ENCODE results near the gene TEP1. TPM values are rescaled to one million over a fixed set of nuclear protein-coding genes. Genes with fewer than 3 reads are reported as not detected.

The TEP1 gene
- total RNA-seq, 2 donors from 2014 or later, result 53.7 to 71.3 TPM

DNA sequence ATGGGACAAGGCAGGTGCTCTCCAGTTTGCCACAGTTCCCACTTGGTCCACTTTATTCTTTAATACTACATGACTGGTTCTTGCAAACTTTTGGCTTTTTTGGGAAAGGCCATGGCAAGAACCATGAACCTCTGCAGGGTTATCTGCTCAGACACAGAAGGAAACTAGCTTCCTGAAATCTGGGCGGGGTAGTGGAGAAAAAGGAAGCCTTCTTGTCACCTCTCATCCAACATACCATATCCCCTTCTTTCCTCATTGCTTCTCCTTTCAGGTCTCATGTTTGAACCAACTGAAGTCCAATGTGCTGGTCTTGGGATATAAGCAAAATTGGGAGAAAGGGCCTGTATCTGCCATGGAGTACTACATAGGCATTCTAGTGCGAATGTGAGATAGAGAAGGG lies 28.2 kb upstream of the TEP1 start:
- Histone ChIP-seq H3K9ac (ENCODE audit: low read depth in 2 of 2, low read length in 2 of 2) (no peak overlapping the region), H3K4me3 (no peak overlapping the region), H3K36me3 (no peaks in the 10 kb centered on the region), H3K27ac (no peak overlapping the region), H3K27me3 (no peaks in the 10 kb centered on the region), H3K9me3 (no peaks in the 10 kb centered on the region), H3K4me1 (no peaks in the 10 kb centered on the region)
- no peak for TF ChIP-seq CTCF (IDR thresholded peaks at IDR 0.05)
- intact Hi-C loops (cut with DNase I), result no loop called here
- DNase-seq, result no peak

DNA sequence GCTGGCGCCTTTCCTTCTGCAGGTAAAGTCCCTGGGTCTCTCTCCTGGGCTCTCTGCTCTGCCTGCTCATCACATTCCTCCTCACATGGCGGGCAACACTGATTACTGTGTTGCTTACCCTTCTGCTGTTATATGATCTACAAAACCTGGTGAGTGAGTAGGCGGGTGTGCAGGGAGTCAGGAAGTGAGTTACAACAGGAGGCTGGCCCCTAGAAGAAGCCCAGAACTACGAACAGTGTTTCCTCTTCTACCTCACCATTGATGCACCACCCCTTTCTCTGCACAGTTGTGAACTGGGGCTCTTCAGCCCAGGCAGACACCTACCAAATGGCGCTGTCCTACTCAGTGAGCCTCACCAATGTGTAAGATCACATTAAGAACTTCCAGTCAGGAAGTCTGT lies 27.6 kb upstream of the TEP1 start:
- TF ChIP-seq CTCF (IDR thresholded peaks at IDR 0.05), result no peak
- H3K4me3 ChIP-seq, result no peak overlapping the region
- H3K27ac ChIP-seq, result no peak overlapping the region
- H3K9me3 ChIP-seq, result no peaks in the 10 kb centered on the region
- DNase-seq, result no peak
- intact Hi-C loops (cut with DNase I), result no loop called here
- no peaks in the 10 kb centered on the region for H3K27me3 ChIP-seq
- no peaks in the 10 kb centered on the region for H3K36me3 ChIP-seq
- H3K9ac ChIP-seq (ENCODE audit: low read depth in 2 of 2, low read length in 2 of 2), result no peak overlapping the region
- no peaks in the 10 kb centered on the region for H3K4me1 ChIP-seq

DNA sequence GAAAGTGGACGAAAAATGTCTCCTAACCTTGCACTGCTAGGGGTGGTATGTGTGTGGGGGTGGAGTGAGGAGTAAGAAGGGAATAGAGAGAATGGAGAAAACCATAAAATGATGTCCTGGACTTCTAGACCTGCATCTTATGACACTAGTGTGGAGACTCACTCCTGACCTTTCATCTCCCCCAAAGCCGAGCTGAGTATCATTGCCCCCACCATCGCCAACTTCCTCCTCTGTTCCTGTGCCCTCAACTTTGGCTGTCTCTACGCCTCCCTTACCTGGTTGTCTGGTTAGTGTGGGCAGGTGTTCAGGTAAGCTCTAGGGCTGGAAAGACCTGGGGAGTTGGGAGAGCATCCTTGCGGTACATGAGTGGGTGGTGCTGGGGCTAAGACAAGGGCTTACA lies 27.2 kb upstream of the TEP1 start:
- no peak overlapping the region for H3K9ac ChIP-seq (ENCODE audit: low read depth in 2 of 2, low read length in 2 of 2)
- intact Hi-C loops (cut with DNase I), result no loop called here
- no peaks in the 10 kb centered on the region for H3K27me3 ChIP-seq
- DNase-seq, result no peak
- no peak overlapping the region for H3K27ac ChIP-seq
- no peak overlapping the region for H3K4me3 ChIP-seq
- H3K36me3 ChIP-seq, result no peaks in the 10 kb centered on the region
- no peaks in the 10 kb centered on the region for H3K4me1 ChIP-seq
- TF ChIP-seq CTCF (IDR thresholded peaks at IDR 0.05), result no peak
- no peaks in the 10 kb centered on the region for H3K9me3 ChIP-seq

DNA sequence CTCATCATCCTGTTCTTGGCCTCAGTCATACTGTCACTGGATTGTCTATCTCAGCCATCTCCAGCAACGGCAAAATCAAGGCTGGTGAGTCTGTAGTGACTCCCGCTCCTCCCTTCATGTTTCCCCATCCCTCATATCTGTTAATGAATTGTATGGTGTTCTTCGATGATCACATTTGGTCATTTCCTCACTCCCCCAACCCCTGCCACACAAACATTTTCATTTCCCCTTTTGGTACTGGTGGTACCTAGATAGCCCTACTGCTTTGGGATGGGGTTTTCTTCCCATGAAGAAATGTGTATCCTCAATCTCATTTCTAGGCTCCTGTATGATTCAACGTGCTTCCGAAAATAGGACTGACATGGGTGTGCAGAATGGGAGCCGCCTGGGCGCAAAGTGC lies 25.4 kb upstream of the TEP1 start:
- no peaks in the 10 kb centered on the region for H3K4me1 ChIP-seq
- H3K36me3 ChIP-seq, result no peaks in the 10 kb centered on the region
- H3K9ac ChIP-seq (ENCODE audit: low read depth in 2 of 2, low read length in 2 of 2), result no peak overlapping the region
- H3K27ac ChIP-seq, result no peak overlapping the region
- no peak for DNase-seq
- H3K9me3 ChIP-seq, result no peaks in the 10 kb centered on the region
- no peak overlapping the region for H3K4me3 ChIP-seq
- no peak for TF ChIP-seq CTCF (IDR thresholded peaks at IDR 0.05)
- intact Hi-C loops (cut with DNase I), result no loop called here
- no peaks in the 10 kb centered on the region for H3K27me3 ChIP-seq

DNA sequence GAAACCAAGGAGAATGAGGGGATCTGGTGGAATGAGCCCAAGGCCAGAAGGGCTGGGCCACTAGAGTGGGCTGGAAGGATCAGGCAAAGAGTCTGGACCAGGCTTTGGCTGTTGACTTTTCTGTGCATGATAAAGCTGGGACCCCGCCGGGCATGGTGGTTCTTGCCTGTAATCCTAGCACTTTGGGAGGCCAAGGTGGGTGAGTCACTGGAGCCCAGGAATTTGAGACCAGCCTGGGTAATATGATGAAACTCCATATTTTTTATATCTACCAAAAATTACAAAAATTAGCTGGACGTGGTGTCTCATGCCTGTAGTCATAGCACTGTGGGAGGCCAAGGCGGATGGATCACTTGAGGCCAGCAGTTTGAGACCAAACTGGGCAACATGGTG lies 23.1 kb upstream of the TEP1 start:
- intact Hi-C loops (cut with DNase I), result no loop called here
- Histone ChIP-seq H3K4me3 (no peak overlapping the region), H3K9me3 (no peaks in the 10 kb centered on the region), H3K27me3 (no peaks in the 10 kb centered on the region), H3K4me1 (no peaks in the 10 kb centered on the region), H3K36me3 (no peaks in the 10 kb centered on the region), H3K27ac (no peak overlapping the region), H3K9ac (ENCODE audit: low read depth in 2 of 2, low read length in 2 of 2) (no peak overlapping the region)
- TF ChIP-seq CTCF (IDR thresholded peaks at IDR 0.05), result no peak
- DNase-seq, result no peak
